Effector memory CD4-positive, alpha-beta T cell (primary cell): ENCODE data around the gene NAGA.
"Not testable (repeated sequence)": the region's sequence is repeated elsewhere in the genome, so short reads cannot be mapped to it uniquely, and the experiment has no call there.

Source experiments
- DNase-seq, 3 donors: peaks; one replicate each; pipeline ENCODE4 v3.0.0-alpha.2; 2020
- H3K27ac ChIP-seq: 2 replicates; pipeline ENCODE4 v1.7.0; 2013; ENCODE audit warnings: mild to moderate bottlenecking, low read length, moderate library complexity; ENCODE audit not compliant: insufficient read depth, poor library complexity, severe bottlenecking
- H3K27me3 ChIP-seq: replicated peaks from 2 replicates; pipeline ENCODE4 v1.7.0; 2013; ENCODE audit warnings: mild to moderate bottlenecking, low read length; ENCODE audit not compliant: insufficient read depth, control insufficient read depth, poor library complexity, severe bottlenecking
- H3K36me3 ChIP-seq: 2 replicates; pipeline ENCODE4 v1.7.0; 2013; ENCODE audit warnings: mild to moderate bottlenecking, low read length, moderate library complexity; ENCODE audit not compliant: control insufficient read depth, insufficient read depth
- H3K4me1 ChIP-seq: 2 replicates; pipeline ENCODE4 v1.7.0; 2013; ENCODE audit warnings: low read length, mild to moderate bottlenecking; ENCODE audit not compliant: control insufficient read depth, insufficient read depth, poor library complexity, severe bottlenecking
- H3K4me3 ChIP-seq: 2 replicates; pipeline ENCODE4 v1.7.0; 2013; ENCODE audit warnings: low read length, low read depth, mild to moderate bottlenecking; ENCODE audit not compliant: insufficient read depth, poor library complexity, severe bottlenecking
- H3K9me3 ChIP-seq: 2 replicates; pipeline ENCODE4 v1.7.0; 2013; ENCODE audit warnings: mild to moderate bottlenecking, low read length, moderate library complexity; ENCODE audit not compliant: control insufficient read depth

NAGA gene

GRCh38 chr22:42076764-42077485, 6.3 kb upstream of the NAGA start:
- Histone ChIP-seq H3K9me3 (no peaks in the 10 kb centered on the region), H3K27ac (no peak overlapping the region), H3K27me3 (no peaks in the 10 kb centered on the region), H3K4me3 (no peak overlapping the region), H3K36me3 (no peaks in the 10 kb centered on the region), H3K4me1 (peaks cover 28% of the 10 kb centered on the region)
- DNase-seq: no peak

- Histone ChIP-seq H3K4me1 (peaks cover 31% of the 10 kb centered on the region), H3K36me3 (no peaks in the 10 kb centered on the region), H3K9me3 (no peaks in the 10 kb centered on the region), H3K27me3 (no peaks in the 10 kb centered on the region), H3K27ac (no peak overlapping the region), H3K4me3 (peak overlapping the region; percentile 59)
- no peak for DNase-seq
These were observed 4.4 kb upstream of the NAGA start for GRCh38 chr22:42074846-42075676.

- no peaks in the 10 kb centered on the region for H3K9me3 ChIP-seq
- peak within 1 kb of the TSS; percentile 47 for H3K27ac ChIP-seq
- H3K4me3 ChIP-seq: peak within 1 kb of the TSS; percentile 59
- H3K4me1 ChIP-seq: peaks cover 36% of the 10 kb centered on the region
- no peaks in the 10 kb centered on the region for H3K27me3 ChIP-seq
- H3K36me3 ChIP-seq: no peaks in the 10 kb centered on the region
- DNase-seq: peak in 1 of 3 donors; percentile 44
These were observed 3.7 kb upstream of the NAGA start, which contains the start of gene PHETA2 for GRCh38 chr22:42074132-42074811. Gene PHETA2 (plus strand): TSS chr22:42074248. CDS start chr22:42077294, 3,046 bp downstream.

GRCh38 chr22:42073621-42074041, 3.0 kb upstream of the NAGA start:
- H3K4me1 ChIP-seq: peaks cover 30% of the 10 kb centered on the region
- no peaks in the 10 kb centered on the region for H3K27me3 ChIP-seq
- H3K36me3 ChIP-seq: no peaks in the 10 kb centered on the region
- DNase-seq: no peak
- peak overlapping the region; percentile 59 for H3K4me3 ChIP-seq
- H3K9me3 ChIP-seq: no peaks in the 10 kb centered on the region
- H3K27ac ChIP-seq: peak overlapping the region; percentile 47

- no peak for DNase-seq
- Histone ChIP-seq H3K4me3 (no peak overlapping the region), H3K4me1 (peaks cover 28% of the 10 kb centered on the region), H3K9me3 (no peaks in the 10 kb centered on the region), H3K27ac (no peak overlapping the region), H3K27me3 (no peaks in the 10 kb centered on the region), H3K36me3 (no peaks in the 10 kb centered on the region)
These were observed 2.2 kb upstream of the NAGA start for GRCh38 chr22:42072606-42073330.

- not testable (repeated sequence) for DNase-seq, H3K27ac ChIP-seq, H3K36me3 ChIP-seq, H3K9me3 ChIP-seq, H3K27me3 ChIP-seq
- H3K4me3 ChIP-seq: peak overlapping the region; percentile 63
- H3K4me1 ChIP-seq: peaks cover 28% of the 10 kb centered on the region
These were observed 896 bp upstream of the NAGA start for GRCh38 chr22:42071508-42071907.

GRCh38 chr22:42069801-42070516, 653 bp downstream of the NAGA start:
- Histone ChIP-seq H3K9me3 (no peaks in the 10 kb centered on the region), H3K4me3 (peak overlapping the region; percentile 63), H3K27ac (peak overlapping the region; percentile 66), H3K36me3 (peaks cover 24% of the 10 kb centered on the region), H3K27me3 (no peaks in the 10 kb centered on the region), H3K4me1 (peaks cover 27% of the 10 kb centered on the region)
- no peak for DNase-seq

- Histone ChIP-seq H3K9me3 (no peaks in the 10 kb centered on the region), H3K4me1 (peaks cover 13% of the 10 kb centered on the region), H3K4me3 (no peak overlapping the region), H3K27ac (no peak overlapping the region), H3K27me3 (no peaks in the 10 kb centered on the region), H3K36me3 (peaks cover 24% of the 10 kb centered on the region)
- no peak for DNase-seq
These were observed 2.3 kb downstream of the NAGA start for GRCh38 chr22:42068291-42068690.

- no peak for DNase-seq
- Histone ChIP-seq H3K4me1 (peaks cover 13% of the 10 kb centered on the region), H3K27ac (no peak overlapping the region), H3K4me3 (no peak overlapping the region), H3K36me3 (peaks cover 29% of the 10 kb centered on the region), H3K27me3 (no peaks in the 10 kb centered on the region), H3K9me3 (no peaks in the 10 kb centered on the region)
These were observed 2.9 kb downstream of the NAGA start for GRCh38 chr22:42067671-42068251.
